Effector memory CD4-positive, alpha-beta T cell (primary cell): ENCODE measurements around the gene PROSER3.
"Not testable (repeated sequence)": the region's sequence is repeated elsewhere in the genome, so short reads cannot be mapped to it uniquely, and the experiment has no call there.

Experiments
- DNase-seq, 3 donors: peaks; one replicate each; pipeline ENCODE4 v3.0.0-alpha.2; 2020
- H3K27ac ChIP-seq: 2 replicates; pipeline ENCODE4 v1.7.0; 2013; ENCODE audit warnings: mild to moderate bottlenecking, low read length, moderate library complexity; ENCODE audit not compliant: insufficient read depth, poor library complexity, severe bottlenecking
- H3K27me3 ChIP-seq: replicated peaks from 2 replicates; pipeline ENCODE4 v1.7.0; 2013; ENCODE audit warnings: mild to moderate bottlenecking, low read length; ENCODE audit not compliant: insufficient read depth, control insufficient read depth, poor library complexity, severe bottlenecking
- H3K36me3 ChIP-seq: 2 replicates; pipeline ENCODE4 v1.7.0; 2013; ENCODE audit warnings: mild to moderate bottlenecking, low read length, moderate library complexity; ENCODE audit not compliant: control insufficient read depth, insufficient read depth
- H3K4me1 ChIP-seq: 2 replicates; pipeline ENCODE4 v1.7.0; 2013; ENCODE audit warnings: low read length, mild to moderate bottlenecking; ENCODE audit not compliant: control insufficient read depth, insufficient read depth, poor library complexity, severe bottlenecking
- H3K4me3 ChIP-seq: 2 replicates; pipeline ENCODE4 v1.7.0; 2013; ENCODE audit warnings: low read length, low read depth, mild to moderate bottlenecking; ENCODE audit not compliant: insufficient read depth, poor library complexity, severe bottlenecking
- H3K9me3 ChIP-seq: 2 replicates; pipeline ENCODE4 v1.7.0; 2013; ENCODE audit warnings: mild to moderate bottlenecking, low read length, moderate library complexity; ENCODE audit not compliant: control insufficient read depth

Gene PROSER3

DNA sequence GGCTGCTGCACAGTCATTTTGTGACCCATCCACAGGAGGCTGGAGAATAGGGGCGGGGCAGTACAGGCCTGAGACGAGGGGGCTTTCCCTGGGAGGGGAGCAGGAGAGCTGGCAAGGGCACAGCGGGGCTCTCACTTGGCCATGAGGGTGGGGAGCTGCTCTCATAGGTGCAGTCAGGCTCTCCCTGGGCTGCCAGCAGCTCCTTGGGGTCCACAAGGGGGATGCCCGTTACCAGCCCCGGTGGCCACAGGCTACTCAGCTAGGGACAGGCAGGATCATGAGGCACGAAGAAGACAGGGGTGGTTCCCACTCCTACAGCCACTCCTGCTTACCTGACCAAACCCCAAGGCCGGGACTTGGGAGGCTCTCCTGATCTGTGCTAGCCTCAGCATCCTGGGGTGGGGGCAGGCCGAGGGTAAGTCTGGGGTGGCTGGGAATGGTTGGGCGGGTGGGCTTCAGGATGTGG, 33.9 kb downstream of the PROSER3 start:
- no peak for DNase-seq
- Histone ChIP-seq H3K4me3 (no peak overlapping the region), H3K9me3 (no peaks in the 10 kb centered on the region), H3K36me3 (no peaks in the 10 kb centered on the region), H3K27ac (no peak overlapping the region), H3K27me3 (peaks cover 2% of the 10 kb centered on the region), H3K4me1 (no peaks in the 10 kb centered on the region)

GRCh38 chr19:35792312-35792711, 34.3 kb downstream of the PROSER3 start:
- DNase-seq, result no peak
- H3K27me3 ChIP-seq, result peaks cover 6% of the 10 kb centered on the region
- no peaks in the 10 kb centered on the region for H3K4me1 ChIP-seq
- H3K27ac ChIP-seq, result no peak overlapping the region
- H3K9me3 ChIP-seq, result no peaks in the 10 kb centered on the region
- no peaks in the 10 kb centered on the region for H3K36me3 ChIP-seq
- H3K4me3 ChIP-seq, result no peak overlapping the region

- Histone ChIP-seq H3K27me3 (peaks cover 7% of the 10 kb centered on the region), H3K9me3 (no peaks in the 10 kb centered on the region), H3K36me3 (no peaks in the 10 kb centered on the region), H3K4me1 (no peaks in the 10 kb centered on the region), H3K4me3 (no peak overlapping the region), H3K27ac (no peak overlapping the region)
- no peak for DNase-seq
Measured at GRCh38 chr19:35792888-35793287, 34.9 kb downstream of the PROSER3 start.

DNA sequence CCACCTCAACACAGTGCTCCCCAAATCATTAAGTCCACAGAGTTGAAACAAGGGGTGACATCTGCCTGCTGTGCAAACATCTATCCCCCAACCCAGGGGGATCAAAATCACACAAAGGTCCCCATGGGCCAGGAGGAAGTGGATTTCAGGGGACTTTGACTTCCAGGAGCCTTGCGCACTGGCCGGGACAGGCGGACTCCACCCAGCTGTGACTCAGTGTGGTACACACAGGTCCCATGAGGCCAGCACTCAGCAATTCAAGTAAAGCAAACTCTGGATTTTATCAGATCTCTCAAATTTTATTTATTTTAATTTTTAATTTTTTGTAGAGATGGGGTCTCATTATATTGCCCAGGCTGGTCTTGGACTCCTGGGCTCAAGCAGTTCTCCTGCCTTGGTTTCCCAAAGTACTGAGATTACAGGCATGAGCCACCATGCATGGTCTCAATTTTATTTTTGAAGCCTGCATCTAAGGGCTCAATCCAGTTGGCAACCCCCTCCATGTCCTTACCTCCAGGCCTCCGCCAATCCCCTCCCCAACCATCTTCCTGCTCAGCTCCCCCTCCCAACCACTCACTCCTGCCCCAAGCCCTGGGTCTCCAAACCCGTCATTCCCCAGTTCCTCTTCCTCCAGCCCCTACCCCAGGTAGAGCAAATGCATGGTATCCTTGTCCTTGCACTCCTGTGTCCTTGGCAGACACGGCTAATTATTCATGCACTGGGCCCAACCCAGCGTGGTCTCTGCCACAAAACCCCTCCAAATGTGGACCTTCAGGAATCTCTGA, 35.6 kb downstream of the PROSER3 start:
- peaks cover 7% of the 10 kb centered on the region for H3K27me3 ChIP-seq
- no peaks in the 10 kb centered on the region for H3K4me1 ChIP-seq
- no peaks in the 10 kb centered on the region for H3K9me3 ChIP-seq
- no peak overlapping the region for H3K27ac ChIP-seq
- H3K4me3 ChIP-seq, result no peak overlapping the region
- DNase-seq, result no peak
- H3K36me3 ChIP-seq, result no peaks in the 10 kb centered on the region

DNA sequence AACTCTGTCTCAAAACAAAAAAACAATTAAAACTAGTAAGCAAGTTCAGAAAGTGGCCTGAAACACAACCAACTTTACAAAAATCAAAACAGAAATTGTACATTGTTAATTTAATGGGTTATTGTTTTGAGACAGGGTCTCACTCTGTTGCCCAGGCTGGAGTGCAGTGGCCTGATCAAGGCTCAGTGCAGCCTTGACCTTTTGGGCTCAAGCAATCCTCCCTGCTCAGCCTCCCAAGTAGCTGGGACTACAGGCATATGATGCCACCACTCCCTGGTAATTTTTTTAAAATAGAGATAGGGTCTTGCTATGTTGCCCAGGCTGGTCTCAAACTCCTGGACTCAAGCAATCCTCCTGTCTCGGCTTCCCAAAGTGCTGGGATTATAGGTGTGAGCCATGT, 37.6 kb downstream of the PROSER3 start:
- not testable (repeated sequence) for H3K4me1 ChIP-seq, H3K27ac ChIP-seq, H3K27me3 ChIP-seq, H3K36me3 ChIP-seq, H3K9me3 ChIP-seq, H3K4me3 ChIP-seq, DNase-seq

DNA sequence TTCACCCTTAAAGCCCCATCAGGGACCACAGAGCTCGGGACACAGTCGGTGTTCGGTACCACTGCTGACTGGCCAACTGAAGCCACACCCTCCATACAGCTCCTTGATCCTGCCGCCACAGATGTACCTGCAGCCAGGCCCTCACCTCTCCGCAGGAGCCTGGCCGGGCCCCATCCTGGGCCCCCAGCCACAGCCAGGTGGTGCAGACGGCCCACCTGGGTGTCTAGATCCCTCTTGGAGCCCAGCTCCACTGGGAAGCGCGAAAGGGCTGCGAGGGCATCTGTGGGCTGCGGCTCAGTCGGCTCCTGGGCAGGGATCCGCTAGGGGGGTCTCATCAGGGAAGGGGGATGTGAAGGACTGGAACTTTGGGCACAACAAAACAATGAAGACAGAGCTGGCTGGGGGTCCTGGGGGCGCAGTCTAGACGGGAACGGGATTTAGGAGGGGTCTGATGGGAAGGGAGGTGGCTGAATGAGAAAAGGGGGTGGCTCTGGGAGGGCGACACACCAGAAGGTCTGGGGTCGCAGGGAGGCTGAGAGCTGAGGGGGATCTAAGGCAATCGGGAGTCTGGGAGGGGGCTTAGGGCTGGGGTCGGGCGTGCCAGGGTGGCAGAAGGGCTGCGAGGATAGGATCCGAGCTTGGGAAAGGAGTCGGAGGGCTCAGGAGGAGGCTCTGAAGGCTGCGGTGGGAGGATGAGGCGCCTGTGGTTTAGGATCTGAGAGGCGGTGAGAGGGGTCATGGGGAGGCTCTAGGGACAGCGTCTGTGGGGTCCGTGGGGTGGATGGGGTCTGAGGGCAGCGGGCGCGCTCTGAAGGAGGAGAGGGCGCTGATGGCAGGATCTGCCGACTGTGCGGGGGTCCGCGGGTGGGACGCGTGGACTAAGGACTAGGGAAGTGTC, 38.9 kb downstream of the PROSER3 start:
- no peaks in the 10 kb centered on the region for H3K4me1 ChIP-seq
- H3K9me3 ChIP-seq, result no peaks in the 10 kb centered on the region
- no peak for DNase-seq
- no peak overlapping the region for H3K4me3 ChIP-seq
- H3K27ac ChIP-seq, result no peak overlapping the region
- H3K27me3 ChIP-seq, result peaks cover 7% of the 10 kb centered on the region
- no peaks in the 10 kb centered on the region for H3K36me3 ChIP-seq

DNA sequence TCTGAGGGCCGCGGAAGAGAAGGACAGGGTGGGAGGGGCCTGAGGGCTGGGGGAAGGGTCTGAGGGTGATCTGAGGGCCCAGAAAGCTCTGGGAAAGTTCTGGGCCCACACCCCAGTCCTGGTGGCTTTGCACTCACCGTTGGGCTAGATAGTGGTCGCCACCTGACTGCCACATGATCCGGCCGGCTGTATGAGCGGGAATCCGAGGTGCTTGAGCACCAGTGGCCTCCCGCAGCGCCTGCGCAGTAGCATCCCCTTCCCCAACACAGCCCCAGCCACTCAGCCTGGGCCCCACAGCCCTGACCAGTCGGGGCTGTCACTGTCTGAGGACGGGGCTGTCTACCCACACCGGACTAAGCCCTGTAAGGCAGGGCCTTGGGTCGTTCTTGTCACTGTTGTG, 39.7 kb downstream of the PROSER3 start:
- H3K4me3 ChIP-seq, result no peak overlapping the region
- H3K27ac ChIP-seq, result no peak overlapping the region
- no peaks in the 10 kb centered on the region for H3K9me3 ChIP-seq
- H3K4me1 ChIP-seq, result no peaks in the 10 kb centered on the region
- H3K27me3 ChIP-seq, result peaks cover 7% of the 10 kb centered on the region
- no peak for DNase-seq
- H3K36me3 ChIP-seq, result no peaks in the 10 kb centered on the region

DNA sequence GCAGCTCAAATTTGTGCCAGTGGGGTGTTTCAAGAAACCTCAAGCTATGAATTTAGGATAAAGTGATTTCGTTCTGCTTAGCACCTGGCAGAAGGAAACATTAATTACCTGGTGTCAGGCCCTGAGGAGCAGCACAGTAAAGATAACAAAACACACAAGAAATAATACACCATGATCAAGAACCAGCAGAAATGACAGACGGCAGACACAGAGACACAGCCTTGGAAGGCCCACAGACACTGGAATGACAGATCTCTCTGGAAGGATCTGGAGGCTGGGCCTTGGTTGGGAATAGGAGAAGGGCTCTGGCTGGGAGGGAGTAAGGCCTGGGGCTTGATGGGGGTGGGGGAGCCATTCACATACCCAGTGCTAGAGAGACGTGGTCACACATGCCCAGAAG, 43.9 kb downstream of the PROSER3 start:
- no peaks in the 10 kb centered on the region for H3K36me3 ChIP-seq
- no peak for DNase-seq
- no peaks in the 10 kb centered on the region for H3K9me3 ChIP-seq
- no peak overlapping the region for H3K4me3 ChIP-seq
- H3K4me1 ChIP-seq, result no peaks in the 10 kb centered on the region
- no peak overlapping the region for H3K27ac ChIP-seq
- H3K27me3 ChIP-seq, result peaks cover 5% of the 10 kb centered on the region

GRCh38 chr19:35805526-35806102, 47.6 kb downstream of the PROSER3 start:
- no peak overlapping the region for H3K27ac ChIP-seq
- no peaks in the 10 kb centered on the region for H3K36me3 ChIP-seq
- DNase-seq, result no peak
- no peaks in the 10 kb centered on the region for H3K9me3 ChIP-seq
- H3K27me3 ChIP-seq, result no peaks in the 10 kb centered on the region
- no peak overlapping the region for H3K4me3 ChIP-seq
- H3K4me1 ChIP-seq, result no peaks in the 10 kb centered on the region

DNA sequence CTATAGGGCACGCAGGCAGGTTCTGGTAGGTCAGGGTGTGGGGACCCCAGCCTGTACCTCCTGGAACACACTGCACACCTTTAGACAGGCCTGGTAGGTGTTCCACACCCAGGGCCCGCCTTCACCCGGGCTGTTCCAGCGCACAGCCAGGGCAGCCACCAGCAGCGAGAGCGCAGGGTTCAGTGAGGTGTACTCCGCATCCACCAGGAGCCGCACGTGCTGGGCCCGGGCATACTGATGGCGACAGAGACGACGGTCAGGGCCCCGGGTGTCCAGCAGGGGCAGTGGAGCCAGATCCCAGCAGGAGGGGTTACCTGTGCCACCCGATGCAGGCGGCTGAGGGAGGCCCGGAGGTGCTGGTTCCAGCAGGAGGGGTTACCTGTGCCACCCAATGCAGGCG, 48.6 kb downstream of the PROSER3 start:
- H3K4me3 ChIP-seq, result no peak overlapping the region
- no peak overlapping the region for H3K27ac ChIP-seq
- no peaks in the 10 kb centered on the region for H3K4me1 ChIP-seq
- no peaks in the 10 kb centered on the region for H3K36me3 ChIP-seq
- no peaks in the 10 kb centered on the region for H3K9me3 ChIP-seq
- DNase-seq, result no peak
- H3K27me3 ChIP-seq, result no peaks in the 10 kb centered on the region
